Measurements from ENCODE around the gene YPEL2.

GRCh38 chr17:59418732-59419166, 87.3 kb downstream of the YPEL2 start:
- no peak for TF ChIP-seq CTCF (IDR thresholded peaks at IDR 0.05)
- no peak for TF ChIP-seq REST (IDR thresholded peaks at IDR 0.05; ENCODE audit: insufficient read depth in 1 of 2, low read depth in 2 of 2, low read length in 1 of 2)
- no peak for TF ChIP-seq POLR2AphosphoS5 (IDR thresholded peaks at IDR 0.05; ENCODE audit: low read depth, low read length)

All from Panc1 (cell line).